CD4-positive, alpha-beta T cell treated with Interleukin-2 at 100 ng/mL for 4 hours (primary cell): Measurements from ENCODE around the gene LSM4.

Experiments
- DNase-seq: peaks from one replicate; pipeline ENCODE4 v3.0.0-alpha.2; 2020; ENCODE audit warnings: low spot score

The LSM4 gene

GRCh38 chr19:18310966-18311365 lies 11.9 kb downstream of the LSM4 start:
- DNase-seq, result no peak

GRCh38 chr19:18310118-18310909 lies 12.6 kb downstream of the LSM4 start:
- DNase-seq, result no peak

GRCh38 chr19:18309525-18310064 lies 13.3 kb downstream of the LSM4 start:
- no peak for DNase-seq

GRCh38 chr19:18308948-18309325 lies 13.9 kb downstream of the LSM4 start:
- no peak for DNase-seq

GRCh38 chr19:18308051-18308947 lies 14.6 kb downstream of the LSM4 start:
- no peak for DNase-seq

GRCh38 chr19:18307271-18307681 lies 15.6 kb downstream of the LSM4 start:
- peak; percentile 60 for DNase-seq

GRCh38 chr19:18306888-18307260 lies 16.0 kb downstream of the LSM4 start:
- DNase-seq, result no peak

GRCh38 chr19:18306209-18306887 lies 16.5 kb downstream of the LSM4 start:
- no peak for DNase-seq

GRCh38 chr19:18304458-18305310 lies 18.2 kb downstream of the LSM4 start:
- peak; percentile 86 for DNase-seq

- DNase-seq, result no peak
These were observed 18.7 kb downstream of the LSM4 start for GRCh38 chr19:18304208-18304457.

- no peak for DNase-seq
These were observed 21.2 kb downstream of the LSM4 start for GRCh38 chr19:18301718-18302111.

- DNase-seq, result no peak
These were observed 21.8 kb downstream of the LSM4 start for GRCh38 chr19:18300930-18301717.

- DNase-seq, result no peak
These were observed 23.2 kb downstream of the LSM4 start for GRCh38 chr19:18299654-18300053.

GRCh38 chr19:18298601-18299000 lies 24.3 kb downstream of the LSM4 start:
- DNase-seq, result no peak

GRCh38 chr19:18297308-18297707 lies 25.6 kb downstream of the LSM4 start:
- DNase-seq, result no peak

- DNase-seq, result no peak
These were observed 27.8 kb downstream of the LSM4 start for GRCh38 chr19:18295034-18295451.

GRCh38 chr19:18294467-18294864 lies 28.4 kb downstream of the LSM4 start:
- peak; percentile 94 for DNase-seq

- DNase-seq, result no peak
These were observed 29.0 kb downstream of the LSM4 start for GRCh38 chr19:18293642-18294466.

GRCh38 chr19:18292810-18293641 lies 29.9 kb downstream of the LSM4 start:
- no peak for DNase-seq
